OCI-LY3 (cell line): ENCODE results near the gene DCLK3.

Source experiments
- EZH2phosphoT487 ChIP-seq: fragments of 200-600 bp; shearing (Covaris generic); IDR thresholded peaks from 2 replicates; pipeline ENCODE4 v1.6.1; 2018; ENCODE audit warnings: antibody characterized with exemption, mixed run types, low read depth
- TF ChIP-seq, protein P1 (sequence below): fragments of 200-600, 300-600 bp; sonication (generic); IDR thresholded peaks from 2 replicates; pipeline ENCODE4 v1.5.1; 2014; ENCODE audit warnings: antibody characterized with exemption, low read length, low read depth

- TF ChIP-seq, protein P1, sequence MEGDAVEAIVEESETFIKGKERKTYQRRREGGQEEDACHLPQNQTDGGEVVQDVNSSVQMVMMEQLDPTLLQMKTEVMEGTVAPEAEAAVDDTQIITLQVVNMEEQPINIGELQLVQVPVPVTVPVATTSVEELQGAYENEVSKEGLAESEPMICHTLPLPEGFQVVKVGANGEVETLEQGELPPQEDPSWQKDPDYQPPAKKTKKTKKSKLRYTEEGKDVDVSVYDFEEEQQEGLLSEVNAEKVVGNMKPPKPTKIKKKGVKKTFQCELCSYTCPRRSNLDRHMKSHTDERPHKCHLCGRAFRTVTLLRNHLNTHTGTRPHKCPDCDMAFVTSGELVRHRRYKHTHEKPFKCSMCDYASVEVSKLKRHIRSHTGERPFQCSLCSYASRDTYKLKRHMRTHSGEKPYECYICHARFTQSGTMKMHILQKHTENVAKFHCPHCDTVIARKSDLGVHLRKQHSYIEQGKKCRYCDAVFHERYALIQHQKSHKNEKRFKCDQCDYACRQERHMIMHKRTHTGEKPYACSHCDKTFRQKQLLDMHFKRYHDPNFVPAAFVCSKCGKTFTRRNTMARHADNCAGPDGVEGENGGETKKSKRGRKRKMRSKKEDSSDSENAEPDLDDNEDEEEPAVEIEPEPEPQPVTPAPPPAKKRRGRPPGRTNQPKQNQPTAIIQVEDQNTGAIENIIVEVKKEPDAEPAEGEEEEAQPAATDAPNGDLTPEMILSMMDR: no peak
- TF ChIP-seq EZH2phosphoT487: no peak
Observed at GRCh38 chr3:36756269-36756668, 8.1 kb downstream of the DCLK3 start.
